Ascending aorta (tissue), 2 donors: ENCODE data around the gene MAGEF1. TPM values are rescaled to one million over a fixed set of nuclear protein-coding genes. Genes with fewer than 3 reads are reported as not detected.

Experiments
- DNase-seq, 2 donors: peaks; one replicate each; pipeline ENCODE4 v3.0.0-alpha.2; 2019; ENCODE audit warnings: low spot score in 2 of 2
- H3K27ac ChIP-seq, 2 donors: fragments of 200-600 bp; sonication (generic); one replicate each; pipeline ENCODE4 v1.5.1; 2016 to 2017; ENCODE audit warnings: mild to moderate bottlenecking in 1 of 2
- H3K27me3 ChIP-seq: fragments of 200-600 bp; sonication (generic); one replicate; pipeline ENCODE4 v1.5.1; 2017
- H3K36me3 ChIP-seq, 2 donors: fragments of 200-600 bp; sonication (generic); one replicate each; pipeline ENCODE4 v1.5.1; 2016
- H3K4me1 ChIP-seq, 2 donors: fragments of 200-600 bp; sonication (generic); one replicate each; pipeline ENCODE4 v1.5.1; 2016 to 2017; ENCODE audit warnings: mild to moderate bottlenecking in 1 of 2
- H3K4me3 ChIP-seq, 2 donors: fragments of 200-600 bp; sonication (generic); one replicate each; pipeline ENCODE4 v1.5.1; 2016 to 2017; ENCODE audit warnings: mild to moderate bottlenecking in 1 of 2
- H3K9me3 ChIP-seq, 2 donors: fragments of 200-600 bp; sonication (generic); one replicate each; pipeline ENCODE4 v1.5.1; 2016
- intact Hi-C: fragments of 100-400 bp; cut with DNase I; formaldehyde crosslinking; loops from one replicate; pipeline ENCODE4 v1.15.1; 2023
- total RNA-seq: library from RNA; depleted of rRNA; stranded (reverse); fragments of >200 nt; gene quantifications from one replicate; pipeline ENCODE4 v1.1.0, GENCODE V29; 2016
- TF ChIP-seq, protein P1 (sequence below), 3 experiments: fragments of 200-600 bp in 2 of 3; fragments of 450-650 bp in 1 of 3; sonication (generic) in 2 of 3; IDR thresholded peaks; one replicate each; pipeline ENCODE4 v1.5.1; 2016 to 2019; ENCODE audit warnings: antibody characterized with exemption in 3 of 3, mild to moderate bottlenecking in 1 of 3, moderate library complexity in 1 of 3

The MAGEF1 gene
- total RNA-seq, 1 donor from 2014 or later = 5.2 TPM

DNA sequence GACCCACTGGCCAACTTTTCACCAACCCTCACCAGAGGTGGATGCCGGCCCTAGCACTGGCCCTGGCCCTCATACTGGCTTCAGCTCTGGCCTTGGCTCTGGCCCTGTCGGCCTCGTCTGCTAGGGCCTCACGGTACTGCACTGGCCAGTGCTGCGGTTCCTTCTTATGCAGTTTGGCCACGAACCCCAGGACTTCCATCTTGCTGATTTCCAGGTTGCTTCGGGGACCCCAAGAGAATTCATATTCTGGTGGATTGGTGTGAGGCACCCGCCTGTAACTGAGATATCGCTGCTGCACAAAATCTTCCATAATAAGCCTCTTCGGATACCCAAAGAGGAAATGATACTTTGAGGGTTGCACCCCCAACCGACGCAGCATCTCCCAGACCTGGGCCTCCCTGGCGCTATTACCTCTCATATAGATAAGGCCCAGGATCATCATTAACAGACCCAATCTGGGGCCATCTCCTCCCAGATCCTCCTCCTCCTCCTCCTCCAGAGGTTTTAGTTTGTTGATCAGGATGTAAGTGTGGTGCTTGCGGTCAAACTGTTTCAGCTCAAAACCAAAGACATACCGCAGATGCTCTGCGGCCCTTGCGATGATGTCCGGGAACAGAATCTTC, 883 bp downstream of the MAGEF1 start:
- intact Hi-C loops = loop anchor here (5.0 kb wide), 2 partner anchors 129 to 344 kb away; no protein-coding TSS in a partner anchor
- peak overlapping the region; percentile 92 to 96 for H3K27ac ChIP-seq
- H3K4me3 ChIP-seq = peak overlapping the region; percentile 94 to 96
- peaks cover 0 to 4% of the 10 kb centered on the region in 2 donors for H3K36me3 ChIP-seq
- H3K9me3 ChIP-seq = no peaks in the 10 kb centered on the region
- peak in 1 of 2 donors; percentile 60 for DNase-seq
- no peaks in the 10 kb centered on the region for H3K27me3 ChIP-seq
- TF ChIP-seq, protein P1, sequence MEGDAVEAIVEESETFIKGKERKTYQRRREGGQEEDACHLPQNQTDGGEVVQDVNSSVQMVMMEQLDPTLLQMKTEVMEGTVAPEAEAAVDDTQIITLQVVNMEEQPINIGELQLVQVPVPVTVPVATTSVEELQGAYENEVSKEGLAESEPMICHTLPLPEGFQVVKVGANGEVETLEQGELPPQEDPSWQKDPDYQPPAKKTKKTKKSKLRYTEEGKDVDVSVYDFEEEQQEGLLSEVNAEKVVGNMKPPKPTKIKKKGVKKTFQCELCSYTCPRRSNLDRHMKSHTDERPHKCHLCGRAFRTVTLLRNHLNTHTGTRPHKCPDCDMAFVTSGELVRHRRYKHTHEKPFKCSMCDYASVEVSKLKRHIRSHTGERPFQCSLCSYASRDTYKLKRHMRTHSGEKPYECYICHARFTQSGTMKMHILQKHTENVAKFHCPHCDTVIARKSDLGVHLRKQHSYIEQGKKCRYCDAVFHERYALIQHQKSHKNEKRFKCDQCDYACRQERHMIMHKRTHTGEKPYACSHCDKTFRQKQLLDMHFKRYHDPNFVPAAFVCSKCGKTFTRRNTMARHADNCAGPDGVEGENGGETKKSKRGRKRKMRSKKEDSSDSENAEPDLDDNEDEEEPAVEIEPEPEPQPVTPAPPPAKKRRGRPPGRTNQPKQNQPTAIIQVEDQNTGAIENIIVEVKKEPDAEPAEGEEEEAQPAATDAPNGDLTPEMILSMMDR (IDR thresholded peaks at IDR 0.05) = no peak
- peaks cover 3 to 11% of the 10 kb centered on the region in 2 donors for H3K4me1 ChIP-seq

DNA sequence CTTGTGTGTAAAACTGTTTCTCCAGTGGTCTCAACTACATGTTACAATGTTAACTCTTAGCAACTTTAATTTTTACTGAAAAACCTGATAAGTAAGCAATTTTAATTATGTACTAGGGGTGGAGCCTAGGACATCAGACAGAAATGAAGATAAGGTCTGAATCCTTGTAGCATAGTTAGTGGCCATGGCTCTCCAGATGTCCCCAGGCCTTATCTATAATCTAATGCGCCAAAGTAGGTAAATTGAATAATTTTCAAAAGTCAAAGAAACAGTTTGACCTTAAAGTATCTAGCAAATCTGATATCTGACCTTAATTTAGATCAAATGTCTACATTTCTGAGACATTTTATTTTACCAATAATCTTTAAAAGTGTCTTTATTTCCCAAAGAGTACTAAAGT, 8.2 kb downstream of the MAGEF1 start:
- H3K36me3 ChIP-seq = no peaks in the 10 kb centered on the region
- H3K4me3 ChIP-seq = no peak overlapping the region
- DNase-seq = no peak
- no peak overlapping the region for H3K27ac ChIP-seq
- TF ChIP-seq, protein P1 (IDR thresholded peaks at IDR 0.05) = no peak
- no peaks in the 10 kb centered on the region for H3K27me3 ChIP-seq
- H3K9me3 ChIP-seq = no peaks in the 10 kb centered on the region
- intact Hi-C loops = no loop called here
- no peaks in the 10 kb centered on the region for H3K4me1 ChIP-seq

DNA sequence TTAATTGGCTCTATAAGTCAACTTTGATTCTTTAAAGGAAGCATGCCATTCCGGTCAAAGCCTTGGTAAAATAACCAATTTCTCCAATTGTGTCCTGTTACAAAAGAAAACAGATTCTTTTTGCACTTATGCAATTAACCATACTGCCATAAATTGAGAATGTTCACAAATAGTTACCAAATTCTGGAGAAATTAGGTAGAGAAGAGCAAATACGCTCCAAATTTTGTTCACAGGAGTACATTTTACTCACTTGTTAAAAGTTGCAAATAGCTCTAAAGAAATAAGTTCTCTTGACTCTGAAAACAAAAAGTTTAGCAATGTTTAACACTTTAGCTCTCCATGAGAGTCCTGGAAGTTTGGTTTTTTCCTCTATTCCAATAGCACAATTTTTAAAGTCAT, 11.1 kb downstream of the MAGEF1 start:
- no peak for DNase-seq
- no peak overlapping the region for H3K4me3 ChIP-seq
- TF ChIP-seq, protein P1 (IDR thresholded peaks at IDR 0.05) = no peak
- H3K4me1 ChIP-seq = no peaks in the 10 kb centered on the region
- intact Hi-C loops = no loop called here
- no peaks in the 10 kb centered on the region for H3K9me3 ChIP-seq
- H3K27me3 ChIP-seq = no peaks in the 10 kb centered on the region
- H3K36me3 ChIP-seq = no peaks in the 10 kb centered on the region
- no peak overlapping the region for H3K27ac ChIP-seq

DNA sequence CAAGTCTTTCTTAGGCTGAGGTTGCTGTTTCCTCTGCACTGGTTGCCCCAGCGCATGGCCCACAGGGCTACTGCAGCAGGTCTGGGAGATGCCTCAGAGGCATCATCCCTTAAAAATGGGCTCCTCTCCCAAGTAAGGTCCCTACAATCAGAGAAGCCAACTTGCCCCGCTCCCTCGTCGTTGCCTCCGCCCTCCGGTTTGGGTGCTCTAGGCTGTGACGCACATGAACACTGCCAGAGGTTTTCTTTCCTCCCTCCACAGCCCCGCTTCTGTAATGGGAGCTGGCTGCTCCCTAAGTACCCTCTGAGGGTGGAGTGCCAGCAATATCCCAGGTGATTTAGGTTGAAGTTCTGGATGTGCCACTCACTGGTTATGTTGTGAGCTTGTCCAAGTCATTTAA, 14.0 kb downstream of the MAGEF1 start:
- Histone ChIP-seq H3K4me1 (no peaks in the 10 kb centered on the region), H3K27me3 (no peaks in the 10 kb centered on the region), H3K27ac (no peak overlapping the region), H3K4me3 (no peak overlapping the region), H3K9me3 (no peaks in the 10 kb centered on the region), H3K36me3 (no peaks in the 10 kb centered on the region)
- no peak for DNase-seq
- TF ChIP-seq, protein P1 (IDR thresholded peaks at IDR 0.05) = no peak
- intact Hi-C loops = no loop called here

DNA sequence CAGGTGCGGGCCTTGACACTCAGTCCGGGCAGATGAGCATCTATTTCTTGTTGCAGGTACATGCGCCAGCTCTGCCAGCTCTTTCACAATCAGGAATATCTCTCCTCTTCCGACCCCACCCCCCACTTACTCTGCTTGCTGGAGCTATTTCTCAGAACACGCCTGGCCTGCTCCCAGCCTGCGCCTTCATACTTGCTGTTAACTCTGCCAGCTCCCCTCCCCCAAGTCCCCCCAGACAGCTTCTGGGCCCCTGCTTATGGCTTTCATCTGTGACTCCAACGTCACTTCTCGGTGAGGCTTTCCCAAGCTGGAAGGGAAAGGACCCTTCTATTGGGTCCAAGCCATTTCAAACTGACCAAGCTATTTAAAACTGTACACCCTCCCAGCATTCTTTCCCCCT, 15.2 kb downstream of the MAGEF1 start:
- peak in 1 of 2 donors; percentile 60 for DNase-seq
- no peaks in the 10 kb centered on the region for H3K9me3 ChIP-seq
- no peaks in the 10 kb centered on the region for H3K36me3 ChIP-seq
- no peak overlapping the region for H3K4me3 ChIP-seq
- H3K27me3 ChIP-seq = no peaks in the 10 kb centered on the region
- peaks cover 0 to 3% of the 10 kb centered on the region in 2 donors for H3K4me1 ChIP-seq
- intact Hi-C loops = no loop called here
- no peak overlapping the region for H3K27ac ChIP-seq
- TF ChIP-seq, protein P1 (IDR thresholded peaks at IDR 0.05) = no peak
